IPS-20b (cell line): Measurements from ENCODE around the gene CHST8.
"Not testable (repeated sequence)": the region's sequence is repeated elsewhere in the genome, so short reads cannot be mapped to it uniquely, and the experiment has no call there.

Experiments
- H3K27ac ChIP-seq: one replicate; pipeline ENCODE4 v1.5.1; 2013; ENCODE audit warnings: low read length
- H3K27me3 ChIP-seq: 2 replicates; pipeline ENCODE4 v1.6.1; 2013; ENCODE audit warnings: mild to moderate bottlenecking, low read length, inconsistent platforms; ENCODE audit not compliant: insufficient read depth
- H3K36me3 ChIP-seq: 2 replicates; pipeline ENCODE4 v1.6.1; 2013; ENCODE audit warnings: low read depth, mild to moderate bottlenecking, inconsistent platforms, low read length, moderate library complexity; ENCODE audit not compliant: insufficient read depth
- H3K4me1 ChIP-seq: 2 replicates; pipeline ENCODE4 v1.6.1; 2013; ENCODE audit warnings: mild to moderate bottlenecking, control low read depth, inconsistent platforms, low read length, moderate library complexity; ENCODE audit not compliant: insufficient read depth
- H3K4me3 ChIP-seq: 2 replicates; pipeline ENCODE4 v1.5.1; 2013; ENCODE audit warnings: mild to moderate bottlenecking, low read length, inconsistent platforms
- H3K9ac ChIP-seq: 2 replicates; pipeline ENCODE4 v1.6.1; 2013; ENCODE audit warnings: low read depth, mild to moderate bottlenecking, inconsistent platforms, low read length, moderate library complexity
- H3K9me3 ChIP-seq: 2 replicates; pipeline ENCODE4 v1.6.1; 2013; ENCODE audit warnings: mild to moderate bottlenecking, low read depth, low read length, inconsistent platforms; ENCODE audit not compliant: insufficient read depth

Gene CHST8

GRCh38 chr19:33818411-33818810 lies 196.7 kb downstream of the CHST8 start:
- Histone ChIP-seq H3K27me3 (peaks cover 23% of the 10 kb centered on the region), H3K9me3 (no peaks in the 10 kb centered on the region), H3K9ac (no peak overlapping the region), H3K4me1 (peaks cover 10% of the 10 kb centered on the region; the same call in 1 of the 2 replicates), H3K36me3 (peaks cover 13% of the 10 kb centered on the region), H3K4me3 (no peak overlapping the region), H3K27ac (no peak overlapping the region)

- not testable (repeated sequence) for H3K36me3 ChIP-seq, H3K27ac ChIP-seq, H3K9me3 ChIP-seq, H3K4me1 ChIP-seq
- peak overlapping the region; percentile 67; the same call in 1 of the 2 replicates for H3K9ac ChIP-seq
- peak overlapping the region; percentile 83; the same call in 1 of the 2 replicates for H3K4me3 ChIP-seq
- H3K27me3 ChIP-seq, result peaks cover 23% of the 10 kb centered on the region
Measured at GRCh38 chr19:33819078-33819477, 197.3 kb downstream of the CHST8 start.

GRCh38 chr19:33819506-33819879 lies 197.7 kb downstream of the CHST8 start:
- Histone ChIP-seq H3K4me3 (peak overlapping the region; percentile 83), H3K9me3 (no peaks in the 10 kb centered on the region), H3K4me1 (peaks cover 10% of the 10 kb centered on the region; the same call in 1 of the 2 replicates), H3K36me3 (0 out of 2 replicates have a peak, but pooled peaks cover 3% of the 10 kb centered on the region), H3K9ac (peak overlapping the region; percentile 67; the same call in 1 of the 2 replicates), H3K27me3 (peaks cover 23% of the 10 kb centered on the region), H3K27ac (no peak overlapping the region)

GRCh38 chr19:33819880-33820781 lies 198.4 kb downstream of the CHST8 start:
- Histone ChIP-seq H3K36me3 (no peaks in the 10 kb centered on the region), H3K4me1 (peaks cover 10% of the 10 kb centered on the region; the same call in 1 of the 2 replicates), H3K4me3 (peak overlapping the region; percentile 83), H3K27me3 (peaks cover 23% of the 10 kb centered on the region), H3K9ac (peak overlapping the region; percentile 67; the same call in 1 of the 2 replicates), H3K27ac (no peak overlapping the region), H3K9me3 (no peaks in the 10 kb centered on the region)

GRCh38 chr19:33821871-33822270 lies 200.1 kb downstream of the CHST8 start:
- H3K4me1 ChIP-seq, result peaks cover 10% of the 10 kb centered on the region; the same call in 1 of the 2 replicates
- no peak overlapping the region for H3K9ac ChIP-seq
- H3K9me3 ChIP-seq, result no peaks in the 10 kb centered on the region
- H3K4me3 ChIP-seq, result no peak overlapping the region
- H3K27ac ChIP-seq, result no peak overlapping the region
- H3K27me3 ChIP-seq, result peaks cover 23% of the 10 kb centered on the region
- no peaks in the 10 kb centered on the region for H3K36me3 ChIP-seq
